ENCODE results near the gene FRMD4A.
"Not testable (repeated sequence)": the region's sequence is repeated elsewhere in the genome, so short reads cannot be mapped to it uniquely, and the experiment has no call there.

DNA sequence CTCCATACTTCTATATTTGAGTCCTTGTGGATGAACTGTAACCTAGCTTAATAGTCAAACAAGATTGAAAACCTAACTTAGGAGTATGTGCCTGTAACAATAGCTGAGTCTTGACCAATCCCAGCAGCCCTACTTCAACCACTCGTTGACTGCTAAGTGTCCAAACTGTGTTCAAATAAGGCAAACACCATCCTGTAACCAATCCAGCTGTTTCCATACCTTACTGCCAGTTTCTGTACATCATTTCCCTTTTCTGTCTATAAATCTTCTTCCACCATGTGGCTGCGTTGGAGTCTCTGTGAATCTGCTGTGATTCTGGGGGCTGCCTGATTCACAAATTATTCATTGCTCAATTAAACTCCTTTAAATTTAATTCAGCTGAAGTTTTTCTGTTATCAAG lies 195.5 kb downstream of the FRMD4A start:
- TF ChIP-seq, protein P1, sequence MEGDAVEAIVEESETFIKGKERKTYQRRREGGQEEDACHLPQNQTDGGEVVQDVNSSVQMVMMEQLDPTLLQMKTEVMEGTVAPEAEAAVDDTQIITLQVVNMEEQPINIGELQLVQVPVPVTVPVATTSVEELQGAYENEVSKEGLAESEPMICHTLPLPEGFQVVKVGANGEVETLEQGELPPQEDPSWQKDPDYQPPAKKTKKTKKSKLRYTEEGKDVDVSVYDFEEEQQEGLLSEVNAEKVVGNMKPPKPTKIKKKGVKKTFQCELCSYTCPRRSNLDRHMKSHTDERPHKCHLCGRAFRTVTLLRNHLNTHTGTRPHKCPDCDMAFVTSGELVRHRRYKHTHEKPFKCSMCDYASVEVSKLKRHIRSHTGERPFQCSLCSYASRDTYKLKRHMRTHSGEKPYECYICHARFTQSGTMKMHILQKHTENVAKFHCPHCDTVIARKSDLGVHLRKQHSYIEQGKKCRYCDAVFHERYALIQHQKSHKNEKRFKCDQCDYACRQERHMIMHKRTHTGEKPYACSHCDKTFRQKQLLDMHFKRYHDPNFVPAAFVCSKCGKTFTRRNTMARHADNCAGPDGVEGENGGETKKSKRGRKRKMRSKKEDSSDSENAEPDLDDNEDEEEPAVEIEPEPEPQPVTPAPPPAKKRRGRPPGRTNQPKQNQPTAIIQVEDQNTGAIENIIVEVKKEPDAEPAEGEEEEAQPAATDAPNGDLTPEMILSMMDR (IDR thresholded peaks at IDR 0.05; ENCODE audit: borderline replicate concordance, extremely low read depth, low read length, poor library complexity, severe bottlenecking): not testable (repeated sequence)
- not testable (repeated sequence) for TF ChIP-seq EZH2 (IDR thresholded peaks at IDR 0.05; ENCODE audit: borderline replicate concordance, low read depth, low read length, severe bottlenecking)
